GM21529 (cell line): ENCODE results near the gene KIF5A.
A peak's percentile ranks its signal among the peaks of the same experiment; 100 is the strongest.

ENCODE experiments used
- ATAC-seq: cut with Tn5 transposase; IDR thresholded peaks from one replicate; pipeline ENCODE4 v1.9.1; 2021; ENCODE audit not compliant: unreplicated experiment

Gene KIF5A

DNA sequence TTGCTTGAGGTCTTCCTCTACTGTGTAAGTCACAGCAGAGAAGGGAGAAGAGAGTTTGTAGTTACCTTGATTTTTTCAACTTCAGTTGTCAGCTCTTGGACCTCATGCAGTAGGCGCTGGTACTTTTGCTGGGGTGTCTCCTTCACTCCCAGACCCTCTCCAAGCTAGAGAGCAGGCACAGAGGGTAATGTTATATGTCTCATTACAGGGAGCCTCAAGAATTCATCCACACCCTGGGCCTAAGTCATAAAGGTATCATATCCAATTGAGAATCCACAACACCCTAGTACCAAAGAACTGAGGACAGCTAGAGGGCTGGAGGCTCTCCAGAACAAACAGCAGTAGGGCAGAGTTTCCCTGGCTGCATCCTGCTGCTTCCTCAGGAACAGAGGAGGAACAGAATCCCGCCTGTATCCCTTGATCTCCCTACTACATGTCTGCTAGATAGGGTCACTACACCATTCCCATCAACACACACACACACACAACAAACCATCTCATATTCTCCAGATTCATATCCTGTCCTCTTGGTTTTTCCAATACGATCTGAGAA lies 14.8 kb upstream of the KIF5A start:
- no peak for ATAC-seq

DNA sequence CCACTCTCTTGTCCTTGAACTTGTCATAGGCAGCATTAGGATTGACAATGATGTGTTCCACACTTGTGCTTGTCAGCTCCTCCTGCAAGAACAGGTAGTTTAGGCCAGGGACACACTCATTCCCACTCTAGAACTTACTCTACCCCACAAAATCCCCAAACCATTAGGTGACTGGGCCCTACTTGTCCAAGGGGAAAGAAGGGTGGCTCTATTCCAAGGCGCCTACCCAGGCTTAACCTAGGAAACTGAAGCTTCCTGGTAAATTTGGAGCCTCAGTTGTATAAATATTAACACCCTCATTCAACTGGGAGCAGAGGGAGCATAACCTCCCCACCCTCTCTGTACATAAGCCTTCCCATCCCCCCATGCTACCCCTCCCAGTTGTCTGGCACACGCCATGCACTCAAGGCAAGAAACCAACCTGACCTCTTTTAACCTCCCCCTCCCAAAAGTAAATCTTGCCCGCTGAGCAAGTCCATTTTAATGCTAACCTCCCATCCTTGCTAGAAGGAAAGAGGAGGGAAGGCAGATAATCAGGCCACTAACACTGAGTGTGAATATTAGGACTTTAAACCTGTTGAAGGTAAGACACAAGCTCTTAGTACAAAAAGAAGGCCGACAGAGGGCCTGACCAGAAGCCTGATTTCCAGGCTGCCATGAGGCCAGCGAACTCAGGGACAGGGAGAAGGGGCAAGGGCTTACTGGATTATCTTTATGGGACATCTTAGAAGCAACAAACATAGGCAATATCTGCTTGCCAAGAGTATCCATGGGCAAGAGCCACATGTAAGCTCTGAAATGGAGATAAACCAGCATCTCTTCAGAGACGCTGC lies 13.9 kb upstream of the KIF5A start:
- no peak for ATAC-seq

DNA sequence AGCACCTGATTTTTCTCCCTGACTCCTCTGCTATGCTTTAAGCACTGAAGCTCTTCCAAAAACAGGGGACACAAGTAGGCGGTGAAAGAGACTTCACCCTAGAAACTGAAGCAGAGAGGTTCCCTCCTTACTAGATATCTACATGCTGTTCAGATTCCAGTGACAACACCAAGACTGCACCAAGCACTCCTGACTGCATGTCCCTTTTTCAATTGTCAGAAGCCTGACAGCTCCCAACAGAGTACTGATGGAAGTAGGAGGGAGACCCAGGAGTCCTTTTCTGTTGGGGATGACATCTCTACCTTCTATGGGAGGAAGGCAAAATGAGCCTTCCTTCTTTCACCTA lies 13.3 kb upstream of the KIF5A start:
- no peak for ATAC-seq

DNA sequence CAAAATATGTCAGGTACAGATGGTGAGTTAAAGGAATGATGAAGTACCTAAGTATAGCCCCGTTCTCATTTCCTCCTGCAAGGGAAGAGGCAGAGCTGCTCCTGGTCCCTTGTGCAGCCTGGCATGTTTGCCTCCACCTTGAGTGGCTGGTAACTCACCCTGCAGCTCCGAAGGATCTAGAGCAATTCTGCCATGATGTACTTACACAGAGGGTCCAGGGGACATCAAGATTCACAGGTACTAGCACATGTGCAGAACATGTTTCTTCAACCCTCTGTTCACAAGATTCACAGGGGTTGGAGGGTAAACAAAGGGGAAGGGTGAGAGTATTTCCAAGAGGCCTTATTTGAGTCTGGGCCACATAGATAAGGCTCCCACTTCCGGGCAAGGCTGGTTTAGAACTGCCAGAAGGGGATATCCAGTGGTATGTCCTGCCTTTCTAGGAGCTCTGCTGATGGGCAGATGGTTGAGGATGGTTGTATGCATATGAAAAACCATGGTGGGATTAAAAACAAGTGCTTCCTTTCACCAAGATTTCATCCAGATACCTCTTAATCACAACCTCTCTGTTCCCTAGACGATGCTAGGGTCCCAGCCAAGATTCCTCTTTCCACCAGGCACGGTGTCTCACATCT lies 10.6 kb upstream of the KIF5A start:
- ATAC-seq, result no peak

DNA sequence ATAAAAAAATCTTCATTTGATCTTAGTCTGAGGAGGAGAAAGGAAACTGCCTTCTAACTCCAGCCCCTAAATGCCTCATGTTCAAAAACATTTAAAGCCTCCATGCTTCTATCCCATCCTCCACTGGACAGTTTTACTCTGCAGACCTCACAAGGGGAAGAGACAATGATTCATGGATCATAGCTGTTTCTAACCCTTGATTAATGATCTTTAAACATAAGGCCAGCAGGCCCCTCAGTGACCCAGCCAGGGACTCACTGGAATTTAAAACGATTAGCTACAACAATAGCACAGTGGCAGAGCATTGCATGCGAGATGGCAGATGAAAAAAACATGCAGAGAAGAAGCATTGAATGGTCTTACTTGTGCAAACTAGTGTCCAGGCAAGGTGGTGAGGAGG lies 8.8 kb upstream of the KIF5A start:
- no peak for ATAC-seq

DNA sequence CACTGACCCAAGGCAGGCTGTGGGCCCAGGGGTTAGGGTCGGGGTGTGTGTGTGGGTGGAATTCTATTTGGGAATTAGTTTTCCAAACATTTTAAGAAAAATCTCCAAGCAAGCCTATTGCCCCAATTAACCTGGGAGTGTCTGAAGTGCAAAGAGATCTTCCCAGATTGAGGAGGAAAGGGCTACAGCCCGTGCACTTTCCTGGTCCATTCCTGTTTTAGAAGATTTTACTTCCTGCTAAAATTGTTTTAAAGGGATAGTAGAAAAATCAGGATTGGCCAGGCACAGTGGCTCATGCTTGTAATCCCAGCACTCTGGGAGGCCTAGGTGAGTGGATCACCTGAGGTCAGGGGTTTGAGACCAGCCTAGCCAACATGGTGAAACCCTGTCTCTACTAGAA lies 8.1 kb upstream of the KIF5A start:
- no peak for ATAC-seq

DNA sequence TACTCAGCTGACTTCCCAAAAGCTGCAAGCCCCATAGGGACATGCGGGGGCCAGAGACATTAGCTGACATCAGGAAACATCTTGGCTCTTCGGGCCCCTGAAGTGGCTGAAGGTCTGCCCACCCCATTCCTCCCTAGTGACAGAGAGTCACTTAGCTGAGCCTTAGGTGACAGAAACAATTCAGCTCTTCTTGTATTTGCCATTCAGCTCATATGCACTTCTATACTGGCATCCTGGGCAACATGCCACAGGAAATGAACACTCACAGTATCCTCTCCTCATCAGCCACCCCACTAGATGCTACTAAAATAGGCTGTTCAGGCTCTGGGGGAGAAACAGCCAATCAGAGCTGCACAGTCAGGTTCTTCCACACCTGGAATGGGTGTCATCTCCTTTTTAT lies 6.3 kb upstream of the KIF5A start:
- no peak for ATAC-seq

DNA sequence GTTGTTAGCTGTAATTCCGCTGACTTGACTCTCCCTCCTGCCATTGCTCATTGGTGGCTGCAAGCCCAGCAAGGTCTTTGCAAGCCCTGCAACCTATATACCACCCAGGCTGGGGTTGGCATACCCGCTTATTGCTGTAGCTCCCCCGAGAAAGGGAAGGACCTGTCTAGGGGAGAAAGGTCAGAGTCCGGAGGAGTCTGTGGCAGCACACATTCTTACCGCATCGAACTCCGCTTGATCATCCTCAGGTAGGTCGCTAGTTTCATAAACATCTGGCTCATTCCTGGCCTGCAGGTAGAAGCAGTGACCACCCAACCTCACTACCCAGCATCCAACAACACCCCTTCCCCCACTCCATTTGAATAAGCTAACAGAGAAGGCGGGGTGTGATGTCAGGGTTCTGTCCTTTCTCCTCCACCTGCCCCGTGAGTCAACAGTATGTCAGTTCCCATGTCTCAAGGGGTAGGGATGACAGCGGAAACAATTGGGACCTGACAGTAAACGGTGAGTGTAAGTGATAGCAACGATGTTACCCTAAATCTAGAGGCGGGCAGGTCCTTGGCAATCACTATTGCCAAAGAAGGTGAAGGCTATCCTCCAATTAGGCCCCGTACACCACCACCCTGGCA lies 3.9 kb upstream of the KIF5A start:
- ATAC-seq, result no peak

DNA sequence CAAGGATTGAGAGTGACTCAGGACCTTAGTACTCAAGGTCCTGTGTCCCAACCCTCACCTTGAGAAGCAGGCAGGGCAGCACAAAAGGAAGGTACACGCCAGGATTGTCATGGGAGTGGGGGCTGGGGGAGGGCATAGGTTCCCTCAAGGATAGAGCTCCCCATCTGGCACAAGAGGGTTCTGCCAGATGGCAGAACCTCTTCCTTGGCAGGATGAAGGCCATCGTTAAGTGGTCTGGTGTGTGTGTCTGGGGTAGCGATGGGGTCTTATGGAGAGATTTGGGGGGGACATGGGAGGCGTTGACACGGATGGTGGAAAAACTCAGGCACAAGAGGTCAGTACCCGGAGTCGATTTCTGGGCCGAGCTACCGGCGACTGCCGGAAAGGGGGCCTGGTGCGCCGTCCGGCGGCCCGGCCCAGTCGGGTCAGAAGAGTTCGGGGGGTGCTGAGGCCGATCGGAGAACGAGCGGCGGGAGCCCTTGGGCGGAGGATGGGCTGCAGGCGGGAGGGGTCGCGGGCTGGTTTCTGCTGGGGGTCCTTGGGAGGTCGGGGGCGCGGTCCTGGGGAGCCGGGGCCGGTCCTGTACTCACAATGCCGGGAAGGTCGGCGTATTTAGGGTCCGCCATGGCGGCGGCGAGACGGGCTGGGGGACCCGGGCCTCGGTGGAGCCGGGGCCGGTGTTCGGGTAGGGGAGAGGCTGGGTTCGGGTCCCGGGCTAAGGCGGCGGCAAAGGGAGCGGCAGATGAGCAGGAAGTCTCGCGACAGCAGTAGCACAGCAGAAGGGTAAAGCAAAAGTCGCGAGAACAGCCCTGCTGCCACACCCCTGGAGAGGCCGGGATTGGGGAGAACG lies 3.2 kb upstream of the KIF5A start, which contains the start of gene DCTN2:
TSS of gene DCTN2 (minus strand) at position 755 of the 850 bp plus-strand sequence. CDS start at position 626, 129 bp downstream.
- ATAC-seq, result peak; percentile 99

DNA sequence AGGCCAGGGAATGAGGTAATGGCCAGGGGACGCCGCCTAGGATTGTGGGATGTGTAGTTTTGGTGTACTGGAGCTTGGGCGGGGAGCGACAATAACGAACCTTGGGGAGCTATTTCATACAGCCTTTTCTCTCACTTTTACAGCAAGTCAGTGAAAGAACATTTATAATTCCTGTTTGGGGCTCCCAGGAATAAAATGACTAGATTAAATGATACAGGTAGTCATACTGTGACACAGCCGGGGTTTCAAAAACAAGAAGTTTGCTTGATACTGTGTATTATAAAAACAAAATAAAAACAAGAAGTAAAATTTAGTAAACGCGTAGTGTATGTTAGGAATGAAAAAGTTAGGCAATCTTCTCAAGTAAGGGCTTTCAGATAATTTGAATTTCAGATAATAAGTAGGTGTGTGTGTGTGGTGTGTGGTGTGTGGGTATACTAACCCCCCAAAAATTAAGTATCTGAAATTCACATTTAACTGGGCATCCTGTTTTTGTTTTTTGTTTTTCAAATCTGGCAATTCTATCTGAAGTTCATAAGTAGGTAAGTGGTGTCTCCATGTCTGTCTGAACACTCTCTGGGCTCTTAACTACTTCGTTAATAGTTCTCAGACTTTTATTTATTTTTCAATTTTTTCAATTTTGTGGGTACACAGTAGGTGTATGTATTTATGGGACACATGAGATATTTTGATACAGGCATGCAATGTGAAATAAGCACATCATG lies 2.4 kb upstream of the KIF5A start:
- no peak for ATAC-seq

DNA sequence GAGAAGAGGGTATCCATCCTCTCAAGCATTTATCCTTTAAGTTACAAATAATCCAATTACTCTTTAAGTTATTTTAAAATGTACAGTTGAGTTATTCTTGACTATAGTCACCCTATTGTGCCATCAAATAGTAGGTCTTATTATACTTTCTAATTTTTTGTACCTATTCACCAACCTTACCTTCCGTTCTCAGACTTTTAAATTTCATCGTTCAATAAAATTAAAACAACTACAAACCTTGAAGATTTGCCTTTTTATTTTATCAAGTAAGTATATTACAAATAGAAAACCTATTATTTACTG lies 1.9 kb upstream of the KIF5A start:
- no peak for ATAC-seq

DNA sequence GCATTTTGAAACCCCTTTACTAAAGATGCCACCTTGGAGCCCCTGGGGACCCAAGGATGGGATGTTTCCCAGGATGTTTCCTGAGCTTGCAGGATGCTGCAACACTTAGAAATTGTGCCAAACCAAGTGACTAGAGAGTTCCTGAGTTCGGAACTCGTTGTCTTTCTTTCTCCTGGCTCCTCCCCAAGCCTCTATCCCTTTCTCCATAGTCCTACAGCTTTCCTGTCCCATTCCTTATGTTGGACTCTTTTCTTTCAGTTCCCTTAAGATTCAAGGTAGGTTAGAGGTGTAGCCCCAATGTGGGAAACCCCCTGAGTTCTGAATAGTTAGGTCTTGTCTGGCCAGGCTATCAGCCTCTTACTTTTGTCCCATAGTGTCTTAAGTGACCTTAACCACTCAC lies 1.4 kb upstream of the KIF5A start:
- ATAC-seq, result no peak

DNA sequence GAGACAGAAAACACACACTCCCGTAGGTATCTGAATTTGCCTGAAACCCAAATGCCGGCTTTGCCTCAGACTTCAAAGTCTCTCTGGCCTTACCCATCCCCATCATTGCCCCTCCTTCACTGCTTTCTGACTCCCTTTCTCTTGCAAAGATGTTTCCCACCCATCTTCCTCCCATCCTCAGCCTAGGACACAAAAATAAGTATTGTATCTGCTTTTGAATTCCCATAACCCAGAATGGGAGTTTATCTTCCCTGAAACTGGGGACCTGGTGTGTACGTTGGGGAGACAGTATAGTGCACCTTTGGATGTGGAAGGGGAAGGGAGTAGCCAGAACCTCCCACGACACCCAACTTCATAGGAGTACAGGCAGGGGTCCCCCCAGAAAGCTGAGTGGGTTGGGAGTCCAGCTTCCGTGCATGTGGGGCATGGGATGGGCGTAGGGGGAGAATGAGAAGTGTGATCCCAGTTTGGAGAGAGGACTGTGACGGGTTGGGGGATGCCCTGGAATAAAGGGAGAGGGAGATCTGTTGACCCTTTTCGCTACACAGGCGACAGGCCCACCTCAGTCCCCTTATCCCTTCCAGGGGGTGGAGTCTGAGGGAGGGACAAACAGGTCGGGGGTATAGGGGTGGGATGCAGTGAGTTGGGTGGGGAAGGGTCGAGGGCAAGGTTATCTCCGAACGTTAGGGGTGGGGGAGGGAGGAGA lies 488 bp upstream of the KIF5A start:
- ATAC-seq, result no peak

DNA sequence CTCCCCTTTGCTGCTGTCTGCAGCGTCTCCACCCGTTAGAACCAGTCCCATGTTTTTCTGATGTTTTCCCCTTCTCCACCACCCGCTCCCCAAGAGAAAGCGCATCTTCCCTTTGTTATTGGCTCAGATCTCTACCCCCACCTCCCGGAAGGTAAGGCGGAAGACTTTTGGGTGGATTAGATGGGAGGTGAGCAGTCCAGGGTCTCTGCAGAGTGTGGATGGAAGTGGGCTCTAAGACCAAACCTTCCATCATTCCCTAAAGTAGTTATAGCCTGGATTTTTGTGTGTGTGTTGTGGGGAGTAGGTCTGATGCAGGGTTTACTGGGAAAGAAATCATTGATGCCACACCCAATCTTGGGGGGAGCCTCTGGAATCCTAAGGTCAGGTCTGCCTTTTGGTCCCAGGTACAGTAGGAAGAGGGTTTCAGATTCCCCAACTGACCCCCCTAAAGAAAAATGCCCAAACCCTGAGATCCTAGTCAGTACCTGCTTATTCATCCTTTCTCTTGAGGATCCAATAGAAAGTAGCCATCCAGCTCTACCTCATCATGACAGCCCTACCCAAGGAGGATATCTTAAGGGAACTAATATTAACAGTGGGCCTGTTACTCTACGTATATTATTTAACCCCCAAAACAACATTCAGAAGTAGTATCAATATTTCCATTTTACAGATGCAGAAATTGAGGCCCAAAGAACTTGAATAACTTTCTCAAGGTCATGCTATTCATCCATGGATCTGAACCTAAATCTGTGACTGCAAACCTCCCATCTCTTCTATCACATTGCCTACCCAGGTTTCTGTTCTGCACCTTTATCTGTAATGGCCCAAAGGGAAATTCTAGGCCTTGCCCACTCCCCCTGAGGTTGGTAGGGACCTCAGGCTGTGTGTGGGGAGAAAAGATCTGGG lies 1.1 kb downstream of the KIF5A start:
- ATAC-seq, result no peak

DNA sequence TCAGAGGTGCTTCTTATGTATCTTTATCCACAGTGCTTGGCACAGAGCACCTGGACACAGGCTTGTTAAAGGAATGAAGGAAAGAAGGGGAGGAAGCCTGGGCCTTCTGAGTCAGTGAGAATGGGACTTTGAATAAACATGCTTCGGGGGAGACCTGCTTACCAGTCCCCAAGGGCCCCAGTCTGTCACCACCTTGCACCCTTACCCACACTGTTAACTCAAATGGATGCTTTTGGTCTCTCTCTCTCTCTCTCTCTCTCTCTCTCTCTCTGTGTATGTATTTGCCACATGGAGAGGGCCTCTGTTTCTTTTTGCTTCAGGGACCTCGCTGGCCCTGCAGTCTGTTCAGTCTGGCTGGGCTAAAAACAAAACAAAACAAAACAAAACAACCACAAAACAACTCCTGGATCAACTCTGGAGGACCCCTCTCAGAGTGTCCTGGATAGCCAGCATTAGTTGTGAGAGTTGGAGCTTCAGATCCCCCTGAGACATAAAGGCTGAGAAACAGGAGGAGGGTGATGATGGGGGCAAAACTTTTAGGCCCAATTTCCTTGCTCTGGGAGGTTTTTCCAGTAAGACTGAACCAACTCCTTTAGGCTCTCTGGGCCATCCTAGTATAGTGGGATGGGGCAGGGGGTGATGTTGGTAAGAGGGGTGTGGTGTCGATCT lies 1.9 kb downstream of the KIF5A start:
- no peak for ATAC-seq

DNA sequence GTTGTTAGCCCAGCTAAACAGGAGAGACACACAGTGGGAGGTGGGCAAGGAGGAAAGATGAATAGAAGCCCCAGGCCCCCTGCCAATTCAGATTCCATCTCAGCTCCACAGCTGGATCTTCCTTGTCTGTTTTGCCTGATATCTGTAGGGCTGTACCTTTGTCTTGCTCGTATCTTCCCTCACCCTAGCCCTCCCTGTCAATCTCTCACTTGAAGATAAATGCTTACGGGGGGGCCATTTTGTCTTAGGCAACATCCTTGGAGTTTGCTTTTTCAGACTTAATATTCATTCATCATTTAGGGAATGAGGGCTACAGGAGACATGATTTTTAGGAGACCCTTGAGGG lies 2.4 kb downstream of the KIF5A start:
- no peak for ATAC-seq

DNA sequence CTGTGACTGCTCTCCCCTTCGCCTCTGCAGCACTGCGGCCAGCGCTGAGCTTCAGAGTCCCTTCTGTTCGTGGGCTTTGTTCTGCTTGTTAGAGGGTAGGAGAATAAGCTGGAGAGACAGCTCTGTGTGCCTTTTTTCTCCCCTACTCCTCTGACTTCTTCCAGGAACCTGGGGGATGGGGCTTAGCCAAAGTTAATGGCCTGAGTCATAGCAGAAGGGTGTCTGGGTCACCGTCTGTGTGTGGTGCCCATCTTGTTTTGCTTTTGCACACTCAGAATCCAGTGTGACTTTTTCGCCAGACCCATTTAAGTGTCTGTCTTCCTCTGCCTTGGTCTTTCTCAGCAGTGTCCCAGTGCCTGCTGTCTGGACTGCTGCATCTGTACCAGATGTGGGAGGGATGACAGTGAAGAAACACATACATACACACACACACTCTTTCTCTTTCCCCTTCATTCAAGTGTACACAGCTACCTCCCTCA lies 3.0 kb downstream of the KIF5A start:
- ATAC-seq, result no peak
